HepG2 (cell line): Measurements from ENCODE around the gene MED12L. TPM values are rescaled to one million over a fixed set of nuclear protein-coding genes. Genes with fewer than 3 reads are reported as not detected.

Source experiments
- ETV5 ChIP-seq: IDR thresholded peaks from 2 replicates; pipeline ENCODE4 v1.6.1; 2018; ENCODE audit warnings: missing biosample characterization, missing genetic modification reagents, inconsistent platforms, borderline replicate concordance
- MIER3 ChIP-seq: IDR thresholded peaks from 2 replicates; pipeline ENCODE4 v1.6.1; 2016; ENCODE audit warnings: missing compliant biosample characterization, borderline replicate concordance
- NAIF1 ChIP-seq: sonication (generic); formaldehyde crosslinking; IDR thresholded peaks from 2 replicates; pipeline ENCODE4 v1.5.0; 2020; ENCODE audit warnings: mild to moderate bottlenecking, missing genetic modification reagents, borderline replicate concordance
- NBN ChIP-seq: fragments of 450-650 bp; conservative IDR thresholded peaks from 2 replicates; pipeline ENCODE4 v1.6.1; 2017
- SETDB1 ChIP-seq: sonication (generic); formaldehyde crosslinking; IDR thresholded peaks from 2 replicates; pipeline ENCODE4 v1.5.1; 2020; ENCODE audit warnings: missing genetic modification reagents, mild to moderate bottlenecking, borderline replicate concordance
- SMAD3 ChIP-seq: sonication (generic); formaldehyde crosslinking; IDR thresholded peaks from 2 replicates; pipeline ENCODE4 v1.4.0; 2020; ENCODE audit warnings: missing genetic modification reagents
- SRF ChIP-seq: IDR thresholded peaks from 2 replicates; pipeline ENCODE4 v1.6.1; 2011; ENCODE audit warnings: mild to moderate bottlenecking, low read depth, low read length, moderate library complexity
- ZNF230 ChIP-seq: sonication (generic); formaldehyde crosslinking; IDR thresholded peaks from 2 replicates; pipeline ENCODE4 v1.4.0; 2020; ENCODE audit warnings: mild to moderate bottlenecking, missing genetic modification reagents
- ZNF317 ChIP-seq: sonication (generic); formaldehyde crosslinking; IDR thresholded peaks from 2 replicates; pipeline ENCODE4 v1.5.0; 2020; ENCODE audit warnings: mild to moderate bottlenecking, missing genetic modification reagents
- ZNF550 ChIP-seq: sonication (generic); formaldehyde crosslinking; IDR thresholded peaks from 2 replicates; pipeline ENCODE4 v1.4.0; 2020; ENCODE audit warnings: mild to moderate bottlenecking, missing genetic modification reagents, borderline replicate concordance
- ZNF577 ChIP-seq: sonication (generic); formaldehyde crosslinking; IDR thresholded peaks from 2 replicates; pipeline ENCODE4 v1.4.0; 2020; ENCODE audit warnings: mild to moderate bottlenecking, low read depth, missing genetic modification reagents, borderline replicate concordance
- ZNF891 ChIP-seq: sonication (generic); formaldehyde crosslinking; IDR thresholded peaks from 2 replicates; pipeline ENCODE4 v1.5.0; 2020; ENCODE audit warnings: mild to moderate bottlenecking, missing genetic modification reagents
- polyA plus RNA-seq, 8 experiments: library from polyadenylated mRNA; depleted of rRNA in 3 of 8; stranded (reverse) in 7 of 8; unstranded in 1 of 8; fragments of >200 nt; fragmentation: Illumina TruSeq in 4 of 8; extraction: Trizol in 4 of 8; gene quantifications; 2 replicates each; pipeline versions ENCODE4 v1.2.1 to v1.2.3, GENCODE V29; 2011 to 2016; ENCODE audit warnings: low read depth in 4 of 8, missing spikeins in 1 of 8, mixed read lengths in 1 of 8; ENCODE audit not compliant: insufficient read depth in 1 of 8
- total RNA-seq, 5 experiments: library from RNA; depleted of rRNA; stranded (reverse); fragments of >200 nt; fragmentation: Illumina TruSeq; extraction: Trizol; gene quantifications; 2 replicates each; pipeline ENCODE4 v1.2.3, GENCODE V29; 2016; ENCODE audit warnings: low read depth in 1 of 5
- TF ChIP-seq, protein P1 (sequence below): sonication (generic); formaldehyde crosslinking; IDR thresholded peaks from 2 replicates; pipeline ENCODE4 v1.4.0; 2020; ENCODE audit warnings: missing genetic modification reagents, low read depth, mild to moderate bottlenecking, borderline replicate concordance
- TF ChIP-seq, protein P2 (sequence below): sonication (generic); formaldehyde crosslinking; IDR thresholded peaks from 2 replicates; pipeline ENCODE4 v1.4.0; 2020; ENCODE audit warnings: missing genetic modification reagents
- TF ChIP-seq, protein P3 (sequence below): sonication (generic); formaldehyde crosslinking; conservative IDR thresholded peaks from 2 replicates; pipeline ENCODE4 v1.8.0; 2022; ENCODE audit warnings: mild to moderate bottlenecking, moderate library complexity, missing genetic modification reagents
- TF ChIP-seq, protein P4 (sequence below): sonication (generic); formaldehyde crosslinking; IDR thresholded peaks from 2 replicates; pipeline ENCODE4 v1.5.0; 2020; ENCODE audit warnings: missing genetic modification reagents
- TF ChIP-seq, protein P5 (sequence below): sonication (generic); formaldehyde crosslinking; IDR thresholded peaks from 2 replicates; pipeline ENCODE4 v1.5.0; 2020; ENCODE audit warnings: missing genetic modification reagents
- TF ChIP-seq, protein P6 (sequence below): sonication (generic); formaldehyde crosslinking; IDR thresholded peaks from 2 replicates; pipeline ENCODE4 v1.4.0; 2020; ENCODE audit warnings: mild to moderate bottlenecking, missing genetic modification reagents

Gene MED12L
- total and polyA plus RNA-seq, 2 of the 13 experiments (the other 11 are each of a cell fraction or from before 2014, with no cell fraction given), result 0.07 to 0.64 TPM

DNA sequence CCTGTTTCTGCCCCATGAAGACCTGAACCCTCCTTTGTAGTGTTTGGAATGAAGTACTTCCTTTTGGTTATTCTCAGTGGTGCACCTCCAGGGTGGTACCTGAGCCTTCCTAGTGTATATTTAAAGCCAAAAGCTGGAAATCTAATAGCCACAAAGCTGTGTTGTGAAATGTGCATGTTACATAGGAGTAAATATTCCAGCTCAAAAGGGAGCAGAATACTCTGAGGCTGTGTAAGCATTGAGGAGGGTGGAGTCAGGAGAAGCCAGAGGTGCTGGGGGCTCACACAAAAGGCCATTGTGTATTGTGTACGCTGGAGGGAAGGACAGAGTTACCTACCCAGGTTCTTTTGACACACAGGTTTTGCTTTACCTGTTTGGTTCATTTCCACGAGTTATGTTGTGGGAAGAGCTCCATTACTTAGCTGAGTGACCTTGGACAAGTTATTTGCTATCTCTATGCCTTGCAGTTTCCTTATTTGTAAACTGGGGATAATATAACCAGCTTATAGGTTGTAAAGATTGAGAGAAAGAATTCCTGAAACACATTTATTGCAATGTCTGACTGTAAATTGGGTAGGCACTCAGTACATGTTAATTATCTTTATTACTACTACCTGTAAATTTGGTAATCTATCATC is 92.9 kb downstream of the MED12L start (continued):
- TF ChIP-seq, protein P1, sequence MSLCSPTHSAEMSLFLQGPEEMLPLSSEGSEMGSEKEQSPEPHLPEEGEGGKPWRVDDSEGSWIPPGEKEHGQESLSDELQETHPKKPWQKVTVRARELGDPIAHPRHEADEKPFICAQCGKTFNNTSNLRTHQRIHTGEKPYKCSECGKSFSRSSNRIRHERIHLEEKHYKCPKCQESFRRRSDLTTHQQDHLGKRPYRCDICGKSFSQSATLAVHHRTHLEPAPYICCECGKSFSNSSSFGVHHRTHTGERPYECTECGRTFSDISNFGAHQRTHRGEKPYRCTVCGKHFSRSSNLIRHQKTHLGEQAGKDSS (CRISPR knock-in tag), result no peak
- TF ChIP-seq ZNF891, result no peak
- TF ChIP-seq SETDB1, result no peak
- no peak for TF ChIP-seq ZNF317 (CRISPR knock-in tag)
- TF ChIP-seq, protein P2, sequence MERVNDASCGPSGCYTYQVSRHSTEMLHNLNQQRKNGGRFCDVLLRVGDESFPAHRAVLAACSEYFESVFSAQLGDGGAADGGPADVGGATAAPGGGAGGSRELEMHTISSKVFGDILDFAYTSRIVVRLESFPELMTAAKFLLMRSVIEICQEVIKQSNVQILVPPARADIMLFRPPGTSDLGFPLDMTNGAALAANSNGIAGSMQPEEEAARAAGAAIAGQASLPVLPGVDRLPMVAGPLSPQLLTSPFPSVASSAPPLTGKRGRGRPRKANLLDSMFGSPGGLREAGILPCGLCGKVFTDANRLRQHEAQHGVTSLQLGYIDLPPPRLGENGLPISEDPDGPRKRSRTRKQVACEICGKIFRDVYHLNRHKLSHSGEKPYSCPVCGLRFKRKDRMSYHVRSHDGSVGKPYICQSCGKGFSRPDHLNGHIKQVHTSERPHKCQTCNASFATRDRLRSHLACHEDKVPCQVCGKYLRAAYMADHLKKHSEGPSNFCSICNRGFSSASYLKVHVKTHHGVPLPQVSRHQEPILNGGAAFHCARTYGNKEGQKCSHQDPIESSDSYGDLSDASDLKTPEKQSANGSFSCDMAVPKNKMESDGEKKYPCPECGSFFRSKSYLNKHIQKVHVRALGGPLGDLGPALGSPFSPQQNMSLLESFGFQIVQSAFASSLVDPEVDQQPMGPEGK (CRISPR knock-in tag), result peak; percentile 86
- no peak for TF ChIP-seq NBN
- TF ChIP-seq, protein P3, sequence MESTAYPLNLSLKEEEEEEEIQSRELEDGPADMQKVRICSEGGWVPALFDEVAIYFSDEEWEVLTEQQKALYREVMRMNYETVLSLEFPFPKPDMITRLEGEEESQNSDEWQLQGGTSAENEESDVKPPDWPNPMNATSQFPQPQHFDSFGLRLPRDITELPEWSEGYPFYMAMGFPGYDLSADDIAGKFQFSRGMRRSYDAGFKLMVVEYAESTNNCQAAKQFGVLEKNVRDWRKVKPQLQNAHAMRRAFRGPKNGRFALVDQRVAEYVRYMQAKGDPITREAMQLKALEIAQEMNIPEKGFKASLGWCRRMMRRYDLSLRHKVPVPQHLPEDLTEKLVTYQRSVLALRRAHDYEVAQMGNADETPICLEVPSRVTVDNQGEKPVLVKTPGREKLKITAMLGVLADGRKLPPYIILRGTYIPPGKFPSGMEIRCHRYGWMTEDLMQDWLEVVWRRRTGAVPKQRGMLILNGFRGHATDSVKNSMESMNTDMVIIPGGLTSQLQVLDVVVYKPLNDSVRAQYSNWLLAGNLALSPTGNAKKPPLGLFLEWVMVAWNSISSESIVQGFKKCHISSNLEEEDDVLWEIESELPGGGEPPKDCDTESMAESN (CRISPR knock-in tag), result no peak
- no peak for TF ChIP-seq SRF
- TF ChIP-seq MIER3, result peak; percentile 93; the same call in 1 of the 2 replicates
- TF ChIP-seq, protein P4, sequence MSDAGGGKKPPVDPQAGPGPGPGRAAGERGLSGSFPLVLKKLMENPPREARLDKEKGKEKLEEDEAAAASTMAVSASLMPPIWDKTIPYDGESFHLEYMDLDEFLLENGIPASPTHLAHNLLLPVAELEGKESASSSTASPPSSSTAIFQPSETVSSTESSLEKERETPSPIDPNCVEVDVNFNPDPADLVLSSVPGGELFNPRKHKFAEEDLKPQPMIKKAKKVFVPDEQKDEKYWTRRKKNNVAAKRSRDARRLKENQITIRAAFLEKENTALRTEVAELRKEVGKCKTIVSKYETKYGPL (CRISPR knock-in tag), result no peak
- no peak for TF ChIP-seq ETV5 (CRISPR knock-in tag)
- TF ChIP-seq, protein P5, sequence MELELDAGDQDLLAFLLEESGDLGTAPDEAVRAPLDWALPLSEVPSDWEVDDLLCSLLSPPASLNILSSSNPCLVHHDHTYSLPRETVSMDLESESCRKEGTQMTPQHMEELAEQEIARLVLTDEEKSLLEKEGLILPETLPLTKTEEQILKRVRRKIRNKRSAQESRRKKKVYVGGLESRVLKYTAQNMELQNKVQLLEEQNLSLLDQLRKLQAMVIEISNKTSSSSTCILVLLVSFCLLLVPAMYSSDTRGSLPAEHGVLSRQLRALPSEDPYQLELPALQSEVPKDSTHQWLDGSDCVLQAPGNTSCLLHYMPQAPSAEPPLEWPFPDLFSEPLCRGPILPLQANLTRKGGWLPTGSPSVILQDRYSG (CRISPR knock-in tag), result no peak
- TF ChIP-seq ZNF230 (CRISPR knock-in tag), result no peak
- no peak for TF ChIP-seq ZNF577 (CRISPR knock-in tag)
- TF ChIP-seq ZNF550 (CRISPR knock-in tag), result no peak
- TF ChIP-seq, protein P6, sequence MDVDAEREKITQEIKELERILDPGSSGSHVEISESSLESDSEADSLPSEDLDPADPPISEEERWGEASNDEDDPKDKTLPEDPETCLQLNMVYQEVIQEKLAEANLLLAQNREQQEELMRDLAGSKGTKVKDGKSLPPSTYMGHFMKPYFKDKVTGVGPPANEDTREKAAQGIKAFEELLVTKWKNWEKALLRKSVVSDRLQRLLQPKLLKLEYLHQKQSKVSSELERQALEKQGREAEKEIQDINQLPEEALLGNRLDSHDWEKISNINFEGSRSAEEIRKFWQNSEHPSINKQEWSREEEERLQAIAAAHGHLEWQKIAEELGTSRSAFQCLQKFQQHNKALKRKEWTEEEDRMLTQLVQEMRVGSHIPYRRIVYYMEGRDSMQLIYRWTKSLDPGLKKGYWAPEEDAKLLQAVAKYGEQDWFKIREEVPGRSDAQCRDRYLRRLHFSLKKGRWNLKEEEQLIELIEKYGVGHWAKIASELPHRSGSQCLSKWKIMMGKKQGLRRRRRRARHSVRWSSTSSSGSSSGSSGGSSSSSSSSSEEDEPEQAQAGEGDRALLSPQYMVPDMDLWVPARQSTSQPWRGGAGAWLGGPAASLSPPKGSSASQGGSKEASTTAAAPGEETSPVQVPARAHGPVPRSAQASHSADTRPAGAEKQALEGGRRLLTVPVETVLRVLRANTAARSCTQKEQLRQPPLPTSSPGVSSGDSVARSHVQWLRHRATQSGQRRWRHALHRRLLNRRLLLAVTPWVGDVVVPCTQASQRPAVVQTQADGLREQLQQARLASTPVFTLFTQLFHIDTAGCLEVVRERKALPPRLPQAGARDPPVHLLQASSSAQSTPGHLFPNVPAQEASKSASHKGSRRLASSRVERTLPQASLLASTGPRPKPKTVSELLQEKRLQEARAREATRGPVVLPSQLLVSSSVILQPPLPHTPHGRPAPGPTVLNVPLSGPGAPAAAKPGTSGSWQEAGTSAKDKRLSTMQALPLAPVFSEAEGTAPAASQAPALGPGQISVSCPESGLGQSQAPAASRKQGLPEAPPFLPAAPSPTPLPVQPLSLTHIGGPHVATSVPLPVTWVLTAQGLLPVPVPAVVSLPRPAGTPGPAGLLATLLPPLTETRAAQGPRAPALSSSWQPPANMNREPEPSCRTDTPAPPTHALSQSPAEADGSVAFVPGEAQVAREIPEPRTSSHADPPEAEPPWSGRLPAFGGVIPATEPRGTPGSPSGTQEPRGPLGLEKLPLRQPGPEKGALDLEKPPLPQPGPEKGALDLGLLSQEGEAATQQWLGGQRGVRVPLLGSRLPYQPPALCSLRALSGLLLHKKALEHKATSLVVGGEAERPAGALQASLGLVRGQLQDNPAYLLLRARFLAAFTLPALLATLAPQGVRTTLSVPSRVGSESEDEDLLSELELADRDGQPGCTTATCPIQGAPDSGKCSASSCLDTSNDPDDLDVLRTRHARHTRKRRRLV (CRISPR knock-in tag), result 0 out of 2 replicates have a peak, but pooled peaks have one; percentile 33
- peak; percentile 22; the same call in 1 of the 2 replicates for TF ChIP-seq SMAD3
- TF ChIP-seq NAIF1 (CRISPR knock-in tag), result no peak
